Uterus (tissue), 2 donors: ENCODE results near the gene GLRA1.

Experiments used
- CTCF ChIP-seq, 4 experiments: fragments of 200-600 bp in 2 of 4; fragments of 450-650 bp in 2 of 4; sonication (generic) in 2 of 4; IDR thresholded peaks; one replicate each; pipeline ENCODE4 v1.5.1; 2016 to 2019; ENCODE audit warnings: antibody characterized with exemption in 4 of 4, mild to moderate bottlenecking in 2 of 4, moderate library complexity in 1 of 4
- POLR2A ChIP-seq, 2 donors: fragments of 450-650 bp; IDR thresholded peaks; one replicate each; pipeline ENCODE4 v1.6.1; 2016; ENCODE audit warnings: antibody characterized with exemption in 2 of 2, mild to moderate bottlenecking in 1 of 2, moderate library complexity in 1 of 2

- no peak for TF ChIP-seq CTCF (IDR thresholded peaks at IDR 0.05)
- no peak for TF ChIP-seq POLR2A (IDR thresholded peaks at IDR 0.05)
Measured at GRCh38 chr5:151949113-151949512, 24.5 kb upstream of the GLRA1 start.
